GM12891 (cell line): ENCODE data around the gene NKIRAS2.

ENCODE experiments used
- PAX5 ChIP-seq: IDR thresholded peaks from 2 replicates; pipeline ENCODE4 v1.6.1; 2011; ENCODE audit warnings: low read length, moderate library complexity, mild to moderate bottlenecking; ENCODE audit not compliant: insufficient read depth, severe bottlenecking
- POLR2A ChIP-seq: IDR thresholded peaks from 2 replicates; pipeline ENCODE4 v1.6.1; 2011; ENCODE audit warnings: low read depth, low read length, control low read depth
- POLR2AphosphoS5 ChIP-seq: IDR thresholded peaks from 2 replicates; pipeline ENCODE4 v1.6.1; 2011; ENCODE audit warnings: low read depth, low read length, control low read depth
- TAF1 ChIP-seq: IDR thresholded peaks from 2 replicates; pipeline ENCODE4 v1.6.1; 2011; ENCODE audit warnings: low read depth, low read length, control low read depth

- no peak for TF ChIP-seq POLR2AphosphoS5
- no peak for TF ChIP-seq POLR2A
- TF ChIP-seq TAF1, result no peak
- no peak for TF ChIP-seq PAX5
Observed at GRCh38 chr17:42038221-42038973, 18.5 kb downstream of the NKIRAS2 start.
